DND-41 (cell line): ENCODE measurements around the gene PRRX2.

Experiments
- ATAC-seq: fragments of 200-7000 bp; cut with Tn5 transposase; 3 replicates; pipeline ENCODE4 v1.9.1; 2021; ENCODE audit warnings: low read depth; ENCODE audit not compliant: insufficient read depth
- DNase-seq: peaks from one replicate; pipeline ENCODE4 v3.0.0-alpha.2; 2020
- H2AFZ ChIP-seq: 2 replicates; pipeline ENCODE4 v1.6.0; 2012; ENCODE audit warnings: low read depth, low read length
- H3K27ac ChIP-seq: 2 replicates; pipeline ENCODE4 v1.5.1; 2012; ENCODE audit warnings: low read length, inconsistent platforms
- H3K27me3 ChIP-seq: fragments of 200-600 bp; sonication (generic); 2 replicates; pipeline ENCODE4 v1.6.0; 2012; ENCODE audit warnings: low read length, mild to moderate bottlenecking, inconsistent platforms; ENCODE audit not compliant: insufficient read depth, poor library complexity
- H3K36me3 ChIP-seq: 2 replicates; pipeline ENCODE4 v1.5.1; 2012; ENCODE audit warnings: low read length, inconsistent platforms; ENCODE audit not compliant: insufficient read depth
- H3K4me1 ChIP-seq: 2 replicates; pipeline ENCODE4 v1.5.1; 2012; ENCODE audit warnings: mild to moderate bottlenecking, low read length; ENCODE audit not compliant: insufficient read depth
- H3K4me2 ChIP-seq: 2 replicates; pipeline ENCODE4 v1.6.0; 2012; ENCODE audit warnings: mild to moderate bottlenecking, moderate library complexity, low read length, inconsistent platforms; ENCODE audit not compliant: insufficient read depth
- H3K4me3 ChIP-seq, 2 experiments: fragments of 200-600 bp in 1 of 2; shearing (Covaris generic) in 1 of 2; 2 replicates each; pipeline ENCODE4 v1.5.1; 2012 to 2016; ENCODE audit warnings: inconsistent platforms in 2 of 2, low read length in 2 of 2, mild to moderate bottlenecking in 2 of 2, low read depth in 1 of 2, moderate library complexity in 1 of 2
- H3K79me2 ChIP-seq: 2 replicates; pipeline ENCODE4 v1.6.0; 2012; ENCODE audit warnings: low read length, inconsistent platforms; ENCODE audit not compliant: insufficient read depth
- H3K9ac ChIP-seq: 2 replicates; pipeline ENCODE4 v1.6.0; 2012; ENCODE audit warnings: low read depth, mild to moderate bottlenecking, inconsistent platforms, low read length, moderate library complexity
- H3K9me3 ChIP-seq: 2 replicates; pipeline ENCODE4 v1.5.1; 2012; ENCODE audit warnings: low read length, moderate library complexity, mild to moderate bottlenecking, inconsistent platforms; ENCODE audit not compliant: insufficient read depth, severe bottlenecking
- H4K20me1 ChIP-seq: 2 replicates; pipeline ENCODE4 v1.6.0; 2012; ENCODE audit warnings: low read length; ENCODE audit not compliant: insufficient read depth
- EZH2 ChIP-seq: IDR thresholded peaks from 3 replicates; pipeline ENCODE4 v1.6.1; 2012; ENCODE audit warnings: borderline replicate concordance, low read depth, mild to moderate bottlenecking, moderate library complexity, low read length, inconsistent platforms; ENCODE audit not compliant: severe bottlenecking
- TF ChIP-seq, protein P1 (sequence below): IDR thresholded peaks from 2 replicates; pipeline ENCODE4 v1.5.1; 2012; ENCODE audit warnings: borderline replicate concordance, low read length, moderate library complexity, mild to moderate bottlenecking; ENCODE audit not compliant: poor library complexity, severe bottlenecking; ENCODE audit errors: extremely low read depth

The PRRX2 gene

DNA sequence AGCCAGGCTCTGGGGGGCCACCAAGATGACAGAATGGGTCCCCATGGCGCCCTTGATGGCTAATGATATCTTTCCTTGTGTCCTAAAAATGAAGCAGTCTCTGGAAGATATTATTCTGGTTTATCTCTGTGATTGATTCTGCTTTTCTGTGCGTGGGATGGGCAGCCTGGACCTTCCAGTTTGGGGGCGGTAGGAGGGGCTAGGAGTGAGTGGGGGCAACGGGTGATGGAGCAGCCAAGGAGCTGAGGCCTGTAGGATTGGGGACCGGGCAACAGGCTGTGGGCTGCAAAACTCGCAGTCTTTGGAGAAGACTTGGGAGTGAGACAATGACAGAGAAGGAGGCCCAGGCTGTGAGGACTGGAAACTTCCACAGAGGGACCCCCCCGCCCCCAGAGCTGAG is 8.8 kb downstream of the PRRX2 start:
- ATAC-seq: no peak
- no peaks in the 10 kb centered on the region for H3K9me3 ChIP-seq
- no peaks in the 10 kb centered on the region; the same call in 1 of the 2 replicates for H4K20me1 ChIP-seq
- no peaks in the 10 kb centered on the region for H3K4me1 ChIP-seq
- H3K36me3 ChIP-seq: no peaks in the 10 kb centered on the region
- no peak overlapping the region for H3K4me2 ChIP-seq
- no peak overlapping the region for H2AFZ ChIP-seq
- no peak for DNase-seq
- H3K27me3 ChIP-seq: peaks cover 1% of the 10 kb centered on the region
- no peak overlapping the region for H3K27ac ChIP-seq
- H3K4me3 ChIP-seq: no peak overlapping the region
- no peak overlapping the region for H3K9ac ChIP-seq
- no peaks in the 10 kb centered on the region for H3K79me2 ChIP-seq
- TF ChIP-seq EZH2: no peak

DNA sequence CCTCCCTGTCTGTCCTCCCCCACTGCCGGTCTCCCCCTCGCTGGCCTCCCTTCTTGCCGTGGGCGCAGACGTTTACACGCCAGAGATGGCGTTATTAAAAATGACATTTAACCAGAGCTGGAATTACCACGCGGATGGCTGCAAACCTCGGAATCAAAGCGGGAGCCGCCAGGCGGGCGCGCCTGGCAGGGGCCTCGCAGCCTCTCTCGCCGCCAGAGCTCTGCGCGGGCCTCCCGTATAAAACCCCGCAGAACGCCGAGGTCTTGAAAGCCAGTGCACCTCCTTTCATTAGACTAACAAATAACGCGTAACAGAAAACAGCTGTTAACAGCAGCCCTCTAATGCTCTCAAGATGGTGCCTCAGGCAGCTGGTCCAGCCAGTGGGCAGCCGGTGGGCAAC is 10.2 kb downstream of the PRRX2 start:
- Histone ChIP-seq H3K27me3 (peaks cover 3% of the 10 kb centered on the region), H3K27ac (no peak overlapping the region), H3K36me3 (no peaks in the 10 kb centered on the region), H4K20me1 (no peaks in the 10 kb centered on the region; the same call in 1 of the 2 replicates), H3K4me2 (no peak overlapping the region), H2AFZ (no peak overlapping the region), H3K4me1 (no peaks in the 10 kb centered on the region), H3K79me2 (no peaks in the 10 kb centered on the region), H3K9ac (no peak overlapping the region), H3K4me3 (no peak overlapping the region), H3K9me3 (no peaks in the 10 kb centered on the region)
- DNase-seq: no peak
- ATAC-seq: no peak
- TF ChIP-seq EZH2: no peak
- TF ChIP-seq, protein P1, sequence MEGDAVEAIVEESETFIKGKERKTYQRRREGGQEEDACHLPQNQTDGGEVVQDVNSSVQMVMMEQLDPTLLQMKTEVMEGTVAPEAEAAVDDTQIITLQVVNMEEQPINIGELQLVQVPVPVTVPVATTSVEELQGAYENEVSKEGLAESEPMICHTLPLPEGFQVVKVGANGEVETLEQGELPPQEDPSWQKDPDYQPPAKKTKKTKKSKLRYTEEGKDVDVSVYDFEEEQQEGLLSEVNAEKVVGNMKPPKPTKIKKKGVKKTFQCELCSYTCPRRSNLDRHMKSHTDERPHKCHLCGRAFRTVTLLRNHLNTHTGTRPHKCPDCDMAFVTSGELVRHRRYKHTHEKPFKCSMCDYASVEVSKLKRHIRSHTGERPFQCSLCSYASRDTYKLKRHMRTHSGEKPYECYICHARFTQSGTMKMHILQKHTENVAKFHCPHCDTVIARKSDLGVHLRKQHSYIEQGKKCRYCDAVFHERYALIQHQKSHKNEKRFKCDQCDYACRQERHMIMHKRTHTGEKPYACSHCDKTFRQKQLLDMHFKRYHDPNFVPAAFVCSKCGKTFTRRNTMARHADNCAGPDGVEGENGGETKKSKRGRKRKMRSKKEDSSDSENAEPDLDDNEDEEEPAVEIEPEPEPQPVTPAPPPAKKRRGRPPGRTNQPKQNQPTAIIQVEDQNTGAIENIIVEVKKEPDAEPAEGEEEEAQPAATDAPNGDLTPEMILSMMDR: no peak

DNA sequence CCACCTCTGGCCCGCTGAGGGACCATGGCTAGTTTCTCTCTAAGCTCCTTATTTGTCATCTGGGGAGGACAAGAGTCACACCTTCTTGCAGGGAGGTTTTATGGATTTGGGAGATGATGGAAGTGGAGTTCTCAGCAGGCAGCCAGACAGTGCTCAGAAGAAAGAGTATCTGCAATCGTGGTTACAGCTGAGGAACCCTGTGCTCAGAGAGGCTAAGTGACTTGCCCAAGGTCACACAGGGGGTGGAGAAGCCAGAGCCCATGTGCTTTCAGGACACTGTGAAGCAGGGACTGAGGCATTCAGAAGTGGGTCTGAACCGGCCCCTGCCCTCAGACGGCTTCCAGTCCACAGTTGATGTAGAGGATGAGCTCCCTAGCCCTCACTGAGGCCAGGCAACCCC is 10.8 kb downstream of the PRRX2 start:
- TF ChIP-seq, protein P1: no peak
- TF ChIP-seq EZH2: no peak
- no peak overlapping the region for H2AFZ ChIP-seq
- no peak overlapping the region for H3K4me3 ChIP-seq
- no peaks in the 10 kb centered on the region for H3K9me3 ChIP-seq
- H4K20me1 ChIP-seq: no peaks in the 10 kb centered on the region; the same call in 1 of the 2 replicates
- no peak overlapping the region for H3K27ac ChIP-seq
- H3K27me3 ChIP-seq: peaks cover 3% of the 10 kb centered on the region
- no peak overlapping the region for H3K4me2 ChIP-seq
- H3K4me1 ChIP-seq: no peaks in the 10 kb centered on the region
- DNase-seq (no peak), ATAC-seq (no peak)
- H3K79me2 ChIP-seq: no peaks in the 10 kb centered on the region
- H3K9ac ChIP-seq: no peak overlapping the region
- no peaks in the 10 kb centered on the region for H3K36me3 ChIP-seq

DNA sequence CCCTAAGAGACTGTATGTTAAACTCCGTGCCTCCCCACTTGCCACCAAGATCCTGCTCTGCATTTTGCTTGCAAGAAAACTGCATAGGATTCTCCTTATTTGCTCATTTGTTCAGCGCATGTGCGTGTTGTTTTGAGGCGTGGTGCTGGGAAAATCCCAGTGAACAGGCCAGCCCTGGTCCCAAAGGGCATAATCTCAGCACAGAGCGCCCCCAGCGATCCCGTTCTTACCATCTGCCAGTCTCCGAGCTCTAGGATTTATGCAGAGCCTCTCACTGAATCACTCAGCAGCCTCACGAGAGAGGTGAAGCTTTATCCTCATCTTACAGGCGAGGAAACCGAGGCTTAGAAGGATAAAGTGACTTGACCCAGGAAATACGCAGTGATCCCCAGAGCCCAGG is 11.5 kb downstream of the PRRX2 start:
- DNase-seq: no peak
- H3K4me1 ChIP-seq: no peaks in the 10 kb centered on the region
- no peak overlapping the region for H2AFZ ChIP-seq
- H3K4me3 ChIP-seq: no peak overlapping the region
- H4K20me1 ChIP-seq: no peaks in the 10 kb centered on the region; the same call in 1 of the 2 replicates
- TF ChIP-seq EZH2: no peak
- TF ChIP-seq, protein P1: no peak
- H3K27ac ChIP-seq: no peak overlapping the region
- H3K36me3 ChIP-seq: no peaks in the 10 kb centered on the region
- no peak overlapping the region for H3K9ac ChIP-seq
- H3K9me3 ChIP-seq: no peaks in the 10 kb centered on the region
- no peak overlapping the region for H3K4me2 ChIP-seq
- peaks cover 3% of the 10 kb centered on the region for H3K27me3 ChIP-seq
- no peak for ATAC-seq
- H3K79me2 ChIP-seq: no peaks in the 10 kb centered on the region
